HG02798 (cell line): ENCODE data around the gene PDLIM3.
"Not testable (repeated sequence)": the region's sequence is repeated elsewhere in the genome, so short reads cannot be mapped to it uniquely, and the experiment has no call there.

Experiments
- ATAC-seq: cut with Tn5 transposase; IDR thresholded peaks from one replicate; pipeline ENCODE4 v1.9.1; 2021; ENCODE audit warnings: mild to moderate bottlenecking; ENCODE audit not compliant: unreplicated experiment, poor library complexity

Gene PDLIM3

DNA sequence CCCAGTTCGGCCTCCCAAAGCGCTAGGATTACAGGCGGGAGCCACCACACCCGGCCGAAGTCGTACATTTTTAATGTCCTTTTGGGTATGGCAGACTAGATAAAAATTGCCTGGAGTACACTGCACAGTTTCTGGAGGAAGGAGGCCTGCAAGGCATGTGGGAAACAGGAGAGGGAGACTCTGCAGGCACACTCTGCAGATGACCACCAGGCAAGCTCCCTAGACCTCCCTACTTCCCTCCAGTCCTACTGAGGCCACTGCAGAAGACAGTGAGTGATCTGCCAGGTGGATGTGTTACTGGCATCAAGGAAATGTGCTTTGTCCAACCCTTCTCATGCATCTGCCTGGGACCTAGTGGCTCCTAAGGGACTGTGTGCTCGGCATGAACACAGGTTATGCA, 11.4 kb downstream of the PDLIM3 start:
- ATAC-seq: no peak

DNA sequence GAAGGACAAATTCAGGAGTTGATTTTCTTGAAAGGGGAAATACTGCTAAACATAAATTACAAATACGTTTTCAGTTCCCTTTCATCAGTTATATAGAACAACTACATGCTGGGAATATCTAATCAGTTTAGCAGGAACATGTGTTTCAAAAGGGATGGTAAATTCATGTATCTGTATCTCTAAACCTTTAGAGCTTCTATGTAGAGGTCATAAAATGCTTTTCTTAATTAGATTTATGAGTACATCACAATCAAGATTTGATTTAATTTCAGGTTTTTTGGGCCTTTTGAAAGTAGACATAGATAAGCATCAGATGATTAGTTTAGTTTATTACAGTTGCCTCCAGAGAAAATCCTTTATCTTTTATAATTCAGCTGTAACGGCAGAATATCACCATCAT, 12.9 kb downstream of the PDLIM3 start:
- no peak for ATAC-seq

DNA sequence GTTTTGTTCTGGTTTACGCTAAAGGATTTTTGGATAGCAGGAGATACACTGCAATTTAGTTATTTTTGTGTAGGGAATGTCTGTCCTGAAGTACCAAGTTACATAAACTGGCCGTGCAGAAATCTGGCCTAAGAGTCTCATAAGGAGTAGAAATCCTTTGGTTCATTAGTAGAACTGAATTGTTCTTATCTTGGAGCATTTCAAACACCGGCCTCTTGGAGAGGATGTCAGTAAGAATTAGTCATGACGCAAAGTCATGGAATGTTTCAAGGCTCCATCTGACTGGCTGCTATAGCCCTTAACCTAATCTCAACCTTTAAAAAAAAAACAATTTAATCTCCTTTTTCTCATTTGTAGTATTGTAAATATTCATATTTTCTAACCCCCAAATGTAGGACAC, 15.2 kb downstream of the PDLIM3 start:
- ATAC-seq: no peak

DNA sequence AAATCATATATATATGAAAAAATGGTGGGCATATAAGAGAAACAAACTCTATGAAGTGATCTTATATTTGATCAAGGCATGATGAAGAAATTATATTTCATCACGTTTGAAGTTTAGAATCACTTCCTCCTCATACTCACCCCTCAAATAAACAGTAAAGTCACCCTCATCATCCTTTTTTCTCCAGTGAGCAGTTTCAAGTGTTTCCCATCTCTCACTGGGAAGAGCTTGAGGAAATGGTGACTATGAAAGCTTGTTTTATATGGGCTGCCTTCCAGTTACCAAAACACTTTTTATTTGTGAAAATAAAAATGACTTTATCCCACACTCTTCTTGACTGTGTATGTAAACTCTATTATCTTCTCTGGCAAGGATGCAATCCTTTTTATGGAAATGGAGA, 16.8 kb downstream of the PDLIM3 start:
- no peak for ATAC-seq

DNA sequence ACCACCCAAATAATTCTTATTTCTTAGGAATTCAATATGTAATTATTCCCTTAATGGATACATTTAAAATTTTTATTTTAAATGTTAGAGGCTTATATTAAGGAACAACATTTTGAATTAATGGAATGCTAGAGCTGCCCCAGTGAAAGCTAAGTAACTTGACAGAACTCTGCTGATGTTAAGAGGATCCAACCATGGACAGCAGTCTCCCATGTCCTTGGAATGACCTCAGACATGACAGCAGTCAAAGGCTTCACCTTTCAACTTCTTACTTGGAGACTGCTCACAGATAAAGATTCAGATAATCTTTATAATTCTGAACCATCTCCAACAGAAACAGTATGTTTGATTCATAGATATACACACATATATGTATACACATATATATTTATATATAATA, 17.2 kb downstream of the PDLIM3 start:
- ATAC-seq: no peak

DNA sequence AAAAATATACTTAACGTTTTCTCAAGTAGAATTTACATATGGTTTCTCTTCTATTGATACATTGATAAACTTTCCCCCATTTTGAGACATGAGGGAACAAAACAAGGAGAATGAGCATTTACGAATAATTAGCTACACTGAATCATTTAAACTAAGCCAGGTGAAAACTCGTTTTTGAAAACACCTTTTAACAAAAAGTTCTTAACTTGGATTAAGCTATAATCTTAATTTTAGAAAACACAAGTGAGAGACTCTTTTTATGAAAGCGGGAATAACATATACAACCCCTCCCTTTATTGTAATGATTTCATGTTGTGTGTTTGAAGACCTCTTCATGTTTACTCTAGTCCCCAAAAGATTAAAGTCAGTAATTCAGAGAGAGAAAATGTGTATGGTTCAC, 20.1 kb downstream of the PDLIM3 start:
- no peak for ATAC-seq

DNA sequence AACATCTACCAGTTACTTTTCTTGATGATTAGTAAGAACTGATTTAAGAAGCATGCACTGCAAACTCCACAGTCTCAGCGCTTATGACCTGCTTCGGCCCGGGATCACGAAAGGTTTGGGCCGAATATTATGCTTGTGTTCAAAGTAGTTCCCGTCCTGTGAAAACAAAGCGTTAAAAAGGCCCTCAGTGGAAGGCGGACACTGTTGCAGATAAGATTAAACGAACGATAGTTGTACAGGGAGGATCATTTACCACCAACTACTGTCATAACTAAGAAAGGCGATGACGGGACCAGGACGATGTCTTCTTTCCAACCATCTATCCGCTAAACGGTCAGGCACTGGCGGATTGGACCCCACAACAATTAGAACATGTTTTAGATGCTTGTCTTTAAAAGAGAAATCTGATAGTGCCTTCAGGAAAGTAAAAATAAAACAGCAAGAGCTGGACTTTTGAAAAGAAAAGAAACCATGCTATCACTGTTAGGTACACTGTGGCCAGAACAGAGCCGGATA, 21.1 kb downstream of the PDLIM3 start:
- no peak for ATAC-seq

DNA sequence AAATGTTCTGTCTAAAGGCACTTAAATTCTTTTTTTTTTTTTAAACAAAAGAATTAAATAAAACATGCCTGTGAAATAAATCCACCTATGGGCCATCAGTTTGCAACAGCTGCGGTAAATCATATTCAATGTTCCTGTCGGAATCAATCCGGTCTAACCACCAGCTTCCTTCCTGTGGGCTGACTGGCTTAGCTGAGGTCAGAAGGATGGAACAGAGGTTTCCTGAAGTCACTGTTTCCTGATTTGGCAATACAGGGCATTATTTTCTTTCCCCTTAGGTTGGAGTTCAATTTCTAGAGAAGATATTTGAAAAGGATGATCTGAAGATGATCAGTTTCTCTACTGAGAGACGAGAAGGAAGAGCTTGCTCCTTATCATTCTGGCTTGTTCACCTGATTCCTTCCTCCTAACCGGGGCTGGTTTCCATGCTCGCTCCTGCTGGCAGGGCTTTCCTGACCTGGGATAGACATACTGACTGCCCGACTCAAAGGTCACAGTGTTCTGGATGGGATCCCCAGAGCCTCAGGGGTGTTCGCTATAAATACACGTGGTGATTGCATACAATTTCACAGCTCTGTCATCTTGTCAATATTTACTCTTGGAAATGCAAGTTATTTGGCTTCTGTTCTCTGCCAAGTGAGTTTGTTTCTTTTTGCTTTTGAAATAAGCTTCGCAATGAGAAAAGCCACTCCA, 21.7 kb downstream of the PDLIM3 start:
- no peak for ATAC-seq

DNA sequence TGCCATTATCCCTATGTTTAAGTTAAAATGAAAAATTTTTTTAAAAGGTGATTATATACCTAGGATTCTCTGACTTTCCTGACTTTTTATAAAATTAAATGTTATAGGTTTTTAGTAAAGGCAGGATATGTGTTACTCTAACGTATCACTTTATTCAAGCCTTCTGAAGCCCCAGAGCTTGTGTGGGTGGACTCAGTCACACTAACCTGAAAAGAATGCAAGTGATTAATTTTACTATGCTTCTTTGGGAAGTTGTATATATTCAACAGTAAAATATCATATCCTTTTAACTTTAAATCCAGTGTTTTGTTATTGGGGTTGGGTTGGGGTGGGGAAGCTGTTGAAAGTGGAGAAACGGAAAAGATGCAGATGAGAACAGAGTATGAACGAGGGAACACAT, 22.8 kb downstream of the PDLIM3 start:
- ATAC-seq: no peak

DNA sequence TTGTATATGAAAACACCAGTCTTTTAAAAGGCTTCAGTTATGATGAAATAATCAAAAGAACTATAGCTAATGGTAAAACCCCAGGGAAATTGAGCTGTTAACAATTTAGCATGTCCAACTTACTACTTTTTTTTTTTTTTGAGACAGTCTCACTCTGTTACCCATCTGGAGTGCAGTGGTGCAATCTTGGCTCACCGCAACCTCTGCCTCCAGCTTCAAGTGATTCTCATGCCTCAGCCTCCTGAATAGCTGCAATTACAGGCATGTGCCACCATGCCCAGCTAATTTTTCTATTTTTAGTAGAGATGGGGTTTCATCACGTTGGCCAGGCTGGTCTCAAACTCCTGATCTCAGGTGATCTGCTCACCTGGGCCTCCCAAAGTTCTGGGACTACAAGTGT, 24.1 kb downstream of the PDLIM3 start:
- ATAC-seq: not testable (repeated sequence)

DNA sequence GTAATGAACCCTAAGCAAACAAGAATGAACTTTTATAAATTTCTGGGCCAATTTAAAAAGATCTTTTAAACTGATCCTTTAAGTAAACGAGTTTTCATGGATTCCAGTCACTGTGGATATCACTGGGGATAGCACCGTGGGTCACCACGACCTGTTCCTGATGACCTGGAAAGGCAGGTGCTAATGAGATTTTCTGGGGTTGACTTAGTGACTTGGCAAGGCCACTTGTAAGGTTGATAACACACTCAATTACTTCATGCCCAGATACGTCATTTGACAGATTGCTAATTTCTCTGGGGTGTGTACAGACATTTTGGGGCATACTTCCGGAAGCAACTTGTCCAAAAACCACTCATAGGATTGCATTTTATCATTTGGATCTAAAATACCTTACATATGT, 24.5 kb downstream of the PDLIM3 start:
- no peak for ATAC-seq

DNA sequence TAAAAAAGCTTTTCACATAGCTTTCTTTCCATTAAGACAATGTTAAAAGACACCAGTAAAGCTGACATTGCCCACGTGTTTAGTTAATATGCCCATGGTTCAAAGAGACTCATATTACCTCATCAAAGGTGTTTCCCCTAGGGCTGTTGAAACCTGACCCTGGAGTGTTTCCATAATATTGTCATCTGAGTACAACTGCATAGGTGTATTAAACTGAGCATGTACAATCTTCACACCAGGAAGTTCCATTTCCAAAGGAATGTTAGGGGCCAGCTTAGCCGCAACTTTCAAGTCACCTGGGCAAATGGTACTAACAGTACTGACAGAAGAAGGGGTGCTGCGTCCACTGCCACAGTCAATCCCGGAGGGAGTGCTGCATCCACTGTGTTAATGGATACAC, 27.1 kb downstream of the PDLIM3 start:
- no peak for ATAC-seq

DNA sequence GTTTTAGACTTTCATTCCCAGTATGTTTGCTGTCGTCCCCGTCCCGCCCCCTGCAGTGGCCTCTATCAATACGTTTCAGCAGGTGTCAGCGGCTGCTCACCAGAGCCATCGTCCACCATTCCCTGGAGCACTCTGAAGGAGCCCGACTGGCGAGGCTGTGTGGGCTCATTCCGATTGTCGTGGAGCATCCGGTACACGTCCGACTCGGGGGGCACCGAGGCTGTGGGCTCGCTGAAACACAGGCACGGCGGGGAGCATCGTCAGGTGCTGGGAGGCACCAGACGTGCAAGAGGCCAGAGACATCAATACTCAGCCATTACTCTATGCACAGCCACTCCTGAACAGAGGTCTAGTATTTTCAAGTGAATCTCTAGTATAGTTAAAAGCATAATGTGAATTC, 28.9 kb downstream of the PDLIM3 start:
- no peak for ATAC-seq

DNA sequence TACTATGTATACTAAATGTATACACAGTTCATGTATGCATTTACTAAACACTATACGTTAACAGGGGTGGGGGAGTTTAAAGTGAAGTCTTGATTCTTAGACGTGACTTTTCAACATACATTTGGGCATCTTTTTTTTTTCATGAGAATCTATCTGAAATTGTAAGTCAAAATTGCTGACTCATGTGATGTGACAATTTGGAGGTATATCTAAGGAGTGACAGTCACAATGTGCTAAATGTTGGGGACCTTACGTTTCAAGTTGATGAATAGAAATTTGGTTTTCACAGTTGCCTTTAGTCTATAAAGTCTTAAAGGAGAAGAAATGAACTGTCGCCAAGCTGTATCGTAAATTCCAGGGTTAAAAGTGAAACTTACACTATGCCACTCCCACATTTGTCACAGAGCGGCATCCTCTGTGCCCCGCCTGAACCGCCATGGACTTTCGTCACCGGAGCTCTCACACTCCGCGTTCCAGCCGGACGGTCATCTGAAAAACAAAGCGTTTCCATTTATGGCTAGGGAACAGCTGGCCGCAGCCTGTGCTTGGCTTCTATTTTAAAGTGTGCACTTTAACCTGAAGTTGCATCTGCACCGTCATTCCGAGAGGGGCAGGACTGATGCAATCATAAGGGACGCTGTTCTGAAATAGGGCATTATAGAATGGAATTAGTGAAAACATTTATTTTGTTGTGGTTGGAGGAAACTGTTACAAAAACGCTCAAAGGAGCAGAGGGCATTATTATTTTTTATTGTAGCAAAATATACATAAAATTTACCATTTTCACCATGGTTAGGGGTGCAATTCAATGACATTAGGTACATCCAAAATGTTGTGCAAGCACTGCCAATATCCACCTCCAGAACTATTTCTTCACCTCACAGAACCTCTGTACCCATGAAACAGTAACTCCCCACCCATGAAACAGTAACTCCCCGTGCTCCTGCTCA, 30.9 kb downstream of the PDLIM3 start:
- ATAC-seq: no peak

DNA sequence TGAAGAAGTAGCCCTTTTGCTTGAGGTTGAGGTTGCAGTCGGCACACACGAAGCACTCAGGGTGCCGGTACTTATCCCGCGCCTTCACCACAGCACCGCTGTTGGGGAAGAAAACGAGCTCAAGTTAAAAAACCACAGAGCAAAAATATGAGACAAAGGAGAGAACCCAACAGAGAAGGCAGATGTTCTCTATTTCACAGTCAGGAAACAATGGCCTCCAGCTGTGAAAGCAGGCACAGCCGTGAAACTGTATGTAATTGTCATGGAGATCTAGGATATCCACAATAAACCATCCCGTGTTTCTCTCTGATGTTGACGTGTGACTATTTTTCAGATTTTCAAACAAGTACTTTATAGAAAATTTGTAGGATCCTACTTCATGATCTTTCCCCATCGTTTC, 32.9 kb downstream of the PDLIM3 start:
- ATAC-seq: no peak

DNA sequence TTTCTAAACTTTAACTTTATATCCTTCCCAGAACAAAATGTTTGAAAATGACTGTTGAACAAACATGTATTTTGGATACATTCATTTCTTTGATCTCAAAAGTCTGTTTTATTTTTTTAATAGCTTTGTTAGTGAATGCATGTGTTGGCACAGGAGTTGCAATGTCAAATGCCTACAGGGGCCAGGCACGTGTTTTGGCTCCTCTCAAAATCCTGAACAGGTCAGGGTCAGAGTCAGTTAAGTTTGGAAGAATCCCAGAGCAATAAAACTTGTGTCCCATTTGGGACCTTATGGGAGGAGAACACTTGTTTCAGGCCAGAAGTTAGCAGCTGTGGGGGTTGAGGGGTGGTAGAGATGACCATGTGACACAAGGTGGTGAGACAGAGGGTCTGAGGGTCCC, 34.7 kb downstream of the PDLIM3 start:
- ATAC-seq: no peak

DNA sequence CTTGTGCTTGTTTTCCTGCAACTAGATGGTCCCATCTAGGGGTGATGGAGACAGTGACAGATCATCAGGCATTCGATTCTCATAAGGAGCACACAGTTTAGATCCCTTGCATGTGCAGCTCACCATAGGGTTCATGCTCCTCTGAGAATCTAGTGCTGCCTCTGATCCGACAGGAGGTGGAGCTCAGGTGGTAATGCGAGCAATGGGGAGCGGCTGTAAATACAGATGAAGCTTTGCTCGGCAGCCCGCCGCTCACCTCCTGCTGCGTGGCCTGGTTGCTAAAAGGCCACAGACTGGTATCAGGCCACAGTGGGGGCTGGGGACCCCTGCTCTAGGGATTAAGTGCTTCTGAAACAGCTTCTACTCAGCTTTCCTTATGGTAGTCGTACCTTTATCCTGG, 35.3 kb downstream of the PDLIM3 start:
- ATAC-seq: no peak

DNA sequence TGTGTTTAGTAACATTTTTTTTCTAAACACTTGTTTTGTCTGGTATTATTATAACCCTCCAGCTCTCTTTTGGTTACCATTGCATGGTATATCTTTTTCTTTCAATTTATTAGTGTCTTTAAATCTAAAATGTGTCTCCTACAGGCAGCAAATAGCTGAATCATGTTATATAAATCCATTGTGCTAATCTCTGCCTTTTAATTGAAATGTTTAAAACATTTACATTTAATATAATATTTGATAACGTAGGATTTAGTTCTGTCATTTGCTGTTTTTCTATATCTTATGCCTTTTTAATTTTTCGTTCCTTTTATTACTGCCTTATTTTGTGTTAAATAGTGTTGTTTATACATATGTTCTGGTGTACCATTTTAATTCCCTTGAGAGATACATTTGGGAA, 46.7 kb downstream of the PDLIM3 start:
- no peak for ATAC-seq

DNA sequence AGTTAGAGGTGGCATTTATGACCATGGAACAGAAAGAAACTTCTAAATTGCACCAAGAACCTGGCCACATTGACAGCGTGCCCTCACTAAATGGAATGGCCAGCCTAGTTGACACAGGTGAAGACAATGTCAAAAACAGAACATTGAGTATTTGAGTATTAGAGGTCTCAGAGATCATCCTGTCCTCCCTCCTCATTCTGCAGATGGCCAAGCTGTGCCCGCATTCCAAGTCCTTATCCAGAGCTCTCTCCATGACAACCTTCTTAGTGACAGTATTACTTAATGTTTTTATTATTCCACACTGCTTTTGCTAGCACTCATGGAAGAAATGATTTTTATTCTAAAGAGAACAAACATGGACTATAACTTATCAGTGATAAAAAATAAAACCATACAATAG, 53.9 kb downstream of the PDLIM3 start:
- ATAC-seq: no peak

DNA sequence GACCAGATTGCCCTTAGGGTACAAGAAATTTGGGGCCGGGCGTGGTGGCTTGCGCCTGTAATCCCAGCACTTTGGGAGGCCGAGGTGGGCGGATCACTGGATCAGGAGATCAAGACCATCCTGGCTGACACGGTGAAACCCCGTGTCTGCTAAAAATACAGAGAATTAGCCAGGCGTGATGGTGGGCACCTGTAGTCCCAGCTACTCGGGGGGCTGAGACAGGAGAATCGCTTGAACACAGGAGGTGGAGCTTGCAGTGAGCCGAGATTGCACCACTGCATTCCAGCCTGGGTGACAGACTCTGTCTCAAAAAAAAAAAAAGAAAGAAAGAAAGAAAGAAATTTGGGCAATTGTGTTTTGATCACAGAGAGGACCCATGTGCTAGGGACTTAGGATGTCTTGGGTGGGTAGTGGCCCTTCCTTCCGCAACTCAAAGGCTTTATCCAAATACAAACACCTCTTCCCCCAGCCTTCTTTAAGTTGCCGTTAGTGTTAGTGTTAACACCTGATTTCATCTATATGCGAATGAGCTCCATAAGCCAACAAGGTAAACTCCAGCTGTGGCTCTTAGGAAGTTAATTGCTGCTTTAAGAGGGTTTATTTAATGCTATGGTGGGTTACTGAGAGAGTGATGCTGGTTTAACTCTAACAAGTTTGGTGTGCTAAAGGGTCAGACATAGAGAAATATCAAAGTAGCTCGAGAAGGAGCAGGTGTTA, 55.1 kb downstream of the PDLIM3 start:
- peak; percentile 33 for ATAC-seq

DNA sequence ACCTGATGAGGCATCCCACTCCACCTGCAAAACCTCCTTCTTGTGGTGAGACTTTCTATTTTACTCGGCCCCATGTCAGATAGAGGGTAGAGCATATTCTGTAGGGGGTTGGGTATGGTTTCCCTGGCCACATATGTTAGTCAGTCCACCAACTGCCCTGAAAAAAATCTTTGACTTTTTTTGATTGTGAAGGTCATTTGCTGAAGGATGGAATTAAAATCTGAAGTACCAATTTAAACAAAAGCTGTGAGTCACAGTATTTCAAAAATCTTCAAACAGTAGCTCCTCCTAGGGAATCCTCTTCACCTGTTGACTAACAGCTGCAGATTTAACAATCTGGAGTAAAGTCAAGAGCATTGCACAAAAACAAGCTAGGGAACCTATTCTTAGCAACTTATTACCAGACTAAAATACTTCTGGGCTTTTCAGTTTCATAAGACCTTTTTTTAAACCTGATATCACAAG, 55.8 kb downstream of the PDLIM3 start:
- ATAC-seq: peak; percentile 89
